GM23338 (cell line): ENCODE data around the gene SMG1. TPM values are rescaled to one million over a fixed set of nuclear protein-coding genes. Genes with fewer than 3 reads are reported as not detected.

ENCODE experiments used
- ATAC-seq: fragments of 200-7000 bp; cut with Tn5 transposase; 3 replicates; pipeline ENCODE4 v1.9.1; 2020
- DNase-seq: peaks from one replicate; pipeline ENCODE4 v3.0.0-alpha.2; 2015; ENCODE audit warnings: low spot score
- H2AFZ ChIP-seq: fragments of 200-600 bp; sonication (generic); 2 replicates; pipeline ENCODE4 v1.8.0; 2016; ENCODE audit warnings: antibody characterized with exemption, mild to moderate bottlenecking, moderate library complexity
- H3F3A ChIP-seq: fragments of 200-600 bp; sonication (generic); replicated peaks from 2 replicates; pipeline ENCODE4 v1.8.0; 2017; ENCODE audit warnings: antibody characterized with exemption, mixed run types, low read depth
- H3K27ac ChIP-seq: fragments of 200-600 bp; sonication (generic); 2 replicates; pipeline ENCODE4 v1.6.1; 2016; ENCODE audit warnings: low read depth
- H3K27me3 ChIP-seq: fragments of 200-600 bp; sonication (generic); 2 replicates; pipeline ENCODE4 v1.8.0; 2016; ENCODE audit warnings: mild to moderate bottlenecking, mixed run types, moderate library complexity; ENCODE audit not compliant: insufficient read depth
- H3K36me3 ChIP-seq: fragments of 200-600 bp; sonication (generic); 2 replicates; pipeline ENCODE4 v1.8.0; 2016; ENCODE audit warnings: mild to moderate bottlenecking; ENCODE audit not compliant: insufficient read depth
- H3K4me1 ChIP-seq: fragments of 200-600 bp; sonication (generic); 2 replicates; pipeline ENCODE4 v1.8.0; 2016; ENCODE audit warnings: mild to moderate bottlenecking, moderate library complexity; ENCODE audit not compliant: insufficient read depth
- H3K4me2 ChIP-seq: fragments of 200-600 bp; sonication (generic); 2 replicates; pipeline ENCODE4 v1.7.1; 2017; ENCODE audit warnings: mixed run types
- H3K4me3 ChIP-seq: fragments of 200-600 bp; sonication (generic); 2 replicates; pipeline ENCODE4 v1.6.1; 2016; ENCODE audit warnings: mixed run types
- H3K79me2 ChIP-seq: fragments of 200-600 bp; sonication (generic); replicated peaks from 2 replicates; pipeline ENCODE4 v1.8.0; 2017; ENCODE audit warnings: mild to moderate bottlenecking; ENCODE audit not compliant: insufficient read depth
- H3K9me2 ChIP-seq: fragments of 200-600 bp; sonication (generic); 2 replicates; pipeline ENCODE4 v1.8.0; 2017; ENCODE audit not compliant: insufficient read depth
- H4K20me1 ChIP-seq: fragments of 200-600 bp; sonication (generic); replicated peaks from 2 replicates; pipeline ENCODE4 v1.8.0; 2017; ENCODE audit warnings: mild to moderate bottlenecking; ENCODE audit not compliant: insufficient read depth
- H3K27ac Mint-ChIP-seq: 2 replicates; pipeline ENCODE4 v1.8.0; 2020; ENCODE audit warnings: inconsistent platforms, mild to moderate bottlenecking, moderate library complexity, mixed read lengths
- H3K27me3 Mint-ChIP-seq: 3 replicates; pipeline ENCODE4 v1.8.0; 2022; ENCODE audit warnings: low read depth, mild to moderate bottlenecking, moderate library complexity, mixed read lengths, inconsistent platforms; ENCODE audit not compliant: insufficient read depth, poor library complexity
- H3K36me3 Mint-ChIP-seq: 3 replicates; pipeline ENCODE4 v1.8.0; 2021; ENCODE audit warnings: low read depth, mild to moderate bottlenecking, inconsistent platforms, moderate library complexity, mixed read lengths
- H3K4me1 Mint-ChIP-seq: 3 replicates; pipeline ENCODE4 v1.8.0; 2020; ENCODE audit warnings: mild to moderate bottlenecking, inconsistent platforms, mixed read lengths
- H3K4me3 Mint-ChIP-seq: 3 replicates; pipeline ENCODE4 v1.8.0; 2021; ENCODE audit warnings: moderate library complexity, mild to moderate bottlenecking, inconsistent platforms, mixed read lengths
- H3K9me3 Mint-ChIP-seq: 3 replicates; pipeline ENCODE4 v1.8.0; 2020; ENCODE audit warnings: moderate library complexity, mild to moderate bottlenecking, inconsistent platforms, mixed read lengths
- CTCF ChIP-seq, 2 experiments: fragments of 200-600 bp in 1 of 2; sonication (generic) in 1 of 2; conservative IDR thresholded peaks; 2 replicates each; pipeline versions ENCODE4 v1.5.1 to v1.6.1; 2016 to 2017; ENCODE audit warnings: antibody characterized with exemption in 2 of 2, low read depth in 2 of 2, mild to moderate bottlenecking in 2 of 2, moderate library complexity in 1 of 2
- ETS1 ChIP-seq: IDR thresholded peaks from 2 replicates; pipeline ENCODE4 v1.6.1; 2016; ENCODE audit warnings: antibody characterized with exemption
- EZH2 ChIP-seq: fragments of 200-600 bp; sonication (generic); IDR thresholded peaks from one replicate; pipeline ENCODE4 v1.8.0; 2017; ENCODE audit warnings: antibody characterized with exemption, mild to moderate bottlenecking, low read depth; ENCODE audit not compliant: unreplicated experiment
- EZH2phosphoT487 ChIP-seq: fragments of 200-600 bp; sonication (generic); IDR thresholded peaks from one replicate; pipeline ENCODE4 v1.8.1; 2018; ENCODE audit warnings: antibody characterized with exemption; ENCODE audit not compliant: unreplicated experiment
- JUNB ChIP-seq: IDR thresholded peaks from one replicate; pipeline ENCODE4 v1.6.1; 2016; ENCODE audit warnings: antibody characterized with exemption; ENCODE audit not compliant: unreplicated experiment
- NANOG ChIP-seq: IDR thresholded peaks from 2 replicates; pipeline ENCODE4 v1.6.1; 2016; ENCODE audit warnings: antibody characterized with exemption, borderline replicate concordance
- POLR2AphosphoS5 ChIP-seq: IDR thresholded peaks from 2 replicates; pipeline ENCODE4 v1.6.1; 2016; ENCODE audit warnings: antibody characterized with exemption, low read depth
- REST ChIP-seq: IDR thresholded peaks from one replicate; pipeline ENCODE4 v1.6.1; 2018; ENCODE audit warnings: antibody characterized with exemption; ENCODE audit not compliant: unreplicated experiment
- STAT1 ChIP-seq: IDR thresholded peaks from one replicate; pipeline ENCODE4 v1.6.1; 2016; ENCODE audit warnings: antibody characterized with exemption; ENCODE audit not compliant: unreplicated experiment
- ZNF114 ChIP-seq: fragments of 250-450 bp; sonication (Bioruptor Pico); IDR thresholded peaks from 2 replicates; pipeline ENCODE4 v1.5.0; 2020; ENCODE audit warnings: mild to moderate bottlenecking, moderate library complexity
- ZNF331 ChIP-seq: fragments of 250-450 bp; sonication (Bioruptor Pico); IDR thresholded peaks from 2 replicates; pipeline ENCODE4 v1.5.0; 2020; ENCODE audit warnings: low read depth, mild to moderate bottlenecking, moderate library complexity
- polyA plus RNA-seq: library from polyadenylated mRNA; unstranded; fragments of >200 nt; fragmentation: Nextera tagmentation; extraction: Ambion mirVana; gene quantifications from 2 replicates; pipeline ENCODE4 v1.2.1, GENCODE V29; 2016
- total RNA-seq: library from RNA; depleted of rRNA; stranded (reverse); fragments of >200 nt; shearing (Covaris generic); gene quantifications from 2 replicates; pipeline ENCODE4 v1.2.3, GENCODE V29; 2014

Gene SMG1
- total and polyA plus RNA-seq, 2 experiments from 2014 or later = 18.6 to 119 TPM

GRCh38 chr16:18811925-18812324 lies 114.3 kb downstream of the SMG1 start:
- no peak overlapping the region for H2AFZ ChIP-seq
- H3K27ac ChIP-seq = no peak overlapping the region
- H4K20me1 ChIP-seq = no peaks in the 10 kb centered on the region
- ATAC-seq (no peak), DNase-seq (no peak)
- TF ChIP-seq ETS1 (no peak), ZNF114 (CRISPR knock-in tag) (no peak), EZH2phosphoT487 (no peak)
- no peak overlapping the region for H3K4me2 ChIP-seq
- no peaks in the 10 kb centered on the region for H3K9me2 ChIP-seq
- peaks cover 4% of the 10 kb centered on the region; the same call in 1 of the 2 replicates for H3K4me1 ChIP-seq
- H3F3A ChIP-seq = 0 out of 2 replicates have a peak, but pooled peaks cover 3% of the 10 kb centered on the region
- no peak overlapping the region for H3K4me3 Mint-ChIP-seq
- H3K4me3 ChIP-seq = no peak overlapping the region
- H3K79me2 ChIP-seq = no peaks in the 10 kb centered on the region; the same call in 1 of the 2 replicates
- peaks cover 86% of the 10 kb centered on the region for H3K36me3 Mint-ChIP-seq
- H3K9me3 Mint-ChIP-seq = no peaks in the 10 kb centered on the region
- no peaks in the 10 kb centered on the region for H3K27me3 ChIP-seq
- no peak overlapping the region for H3K27ac Mint-ChIP-seq
- no peaks in the 10 kb centered on the region for H3K27me3 Mint-ChIP-seq
- peaks cover 2% of the 10 kb centered on the region; the same call in 1 of the 3 replicates for H3K4me1 Mint-ChIP-seq
- H3K36me3 ChIP-seq = peaks cover 73% of the 10 kb centered on the region

GRCh38 chr16:18809165-18809564 lies 117.0 kb downstream of the SMG1 start:
- no peak for DNase-seq
- no peaks in the 10 kb centered on the region for H3K27me3 ChIP-seq
- peaks cover 68% of the 10 kb centered on the region for H3K36me3 Mint-ChIP-seq
- H3K79me2 ChIP-seq = no peaks in the 10 kb centered on the region; the same call in 1 of the 2 replicates
- H3K9me2 ChIP-seq = no peaks in the 10 kb centered on the region
- no peak for ATAC-seq
- peaks cover 49% of the 10 kb centered on the region for H3K36me3 ChIP-seq
- H3F3A ChIP-seq = 0 out of 2 replicates have a peak, but pooled peaks cover 3% of the 10 kb centered on the region
- peaks cover 28% of the 10 kb centered on the region for H3K4me1 Mint-ChIP-seq
- no peaks in the 10 kb centered on the region for H4K20me1 ChIP-seq
- TF ChIP-seq EZH2phosphoT487 (no peak), ZNF114 (CRISPR knock-in tag) (no peak), POLR2AphosphoS5 (no peak), STAT1 (no peak)
- H3K27me3 Mint-ChIP-seq = peaks cover 2% of the 10 kb centered on the region
- H3K27ac Mint-ChIP-seq = no peak overlapping the region
- H3K4me3 Mint-ChIP-seq = no peak overlapping the region
- H3K4me3 ChIP-seq = no peak overlapping the region
- peaks cover 30% of the 10 kb centered on the region for H3K4me1 ChIP-seq
- no peak overlapping the region for H3K27ac ChIP-seq
- no peak overlapping the region for H2AFZ ChIP-seq
- no peaks in the 10 kb centered on the region for H3K9me3 Mint-ChIP-seq
- H3K4me2 ChIP-seq = no peak overlapping the region

GRCh38 chr16:18805257-18805773 lies 120.9 kb downstream of the SMG1 start:
- no peaks in the 10 kb centered on the region for H3K9me3 Mint-ChIP-seq
- peaks cover 17% of the 10 kb centered on the region for H3K27me3 Mint-ChIP-seq
- Histone ChIP-seq H3K27ac (no peak overlapping the region), H3K4me1 (peaks cover 40% of the 10 kb centered on the region), H3K4me2 (peak overlapping the region; percentile 53), H4K20me1 (peaks cover under 1% of the 10 kb centered on the region; the same call in 1 of the 2 replicates), H3K79me2 (peaks cover 14% of the 10 kb centered on the region), H3K27me3 (no peaks in the 10 kb centered on the region), H3K36me3 (peaks cover 25% of the 10 kb centered on the region), H3K4me3 (peak overlapping the region; percentile 3; the same call in 1 of the 2 replicates), H3K9me2 (no peaks in the 10 kb centered on the region), H3F3A (peaks cover 4% of the 10 kb centered on the region), H2AFZ (no peak overlapping the region)
- DNase-seq (no peak), ATAC-seq (no peak)
- peak overlapping the region; percentile 86 for H3K27ac Mint-ChIP-seq
- H3K4me1 Mint-ChIP-seq = peaks cover 41% of the 10 kb centered on the region
- peaks cover 47% of the 10 kb centered on the region for H3K36me3 Mint-ChIP-seq
- peak overlapping the region; percentile 11; the same call in 1 of the 3 replicates for H3K4me3 Mint-ChIP-seq
- TF ChIP-seq CTCF (conservative IDR thresholded peaks at IDR 0.05; ENCODE audit: low read depth in 2 of 2) (no peak), EZH2 (no peak), REST (no peak), NANOG (no peak), ZNF331 (CRISPR knock-in tag) (no peak), JUNB (no peak), ETS1 (no peak), POLR2AphosphoS5 (no peak)
